ENCODE data around the gene IGFN1. TPM values are rescaled to one million over a fixed set of nuclear protein-coding genes. Genes with fewer than 3 reads are reported as not detected.

Gene IGFN1
- total RNA-seq, 4 donors from 2014 or later: 0.14 TPM; not detected in 3

DNA sequence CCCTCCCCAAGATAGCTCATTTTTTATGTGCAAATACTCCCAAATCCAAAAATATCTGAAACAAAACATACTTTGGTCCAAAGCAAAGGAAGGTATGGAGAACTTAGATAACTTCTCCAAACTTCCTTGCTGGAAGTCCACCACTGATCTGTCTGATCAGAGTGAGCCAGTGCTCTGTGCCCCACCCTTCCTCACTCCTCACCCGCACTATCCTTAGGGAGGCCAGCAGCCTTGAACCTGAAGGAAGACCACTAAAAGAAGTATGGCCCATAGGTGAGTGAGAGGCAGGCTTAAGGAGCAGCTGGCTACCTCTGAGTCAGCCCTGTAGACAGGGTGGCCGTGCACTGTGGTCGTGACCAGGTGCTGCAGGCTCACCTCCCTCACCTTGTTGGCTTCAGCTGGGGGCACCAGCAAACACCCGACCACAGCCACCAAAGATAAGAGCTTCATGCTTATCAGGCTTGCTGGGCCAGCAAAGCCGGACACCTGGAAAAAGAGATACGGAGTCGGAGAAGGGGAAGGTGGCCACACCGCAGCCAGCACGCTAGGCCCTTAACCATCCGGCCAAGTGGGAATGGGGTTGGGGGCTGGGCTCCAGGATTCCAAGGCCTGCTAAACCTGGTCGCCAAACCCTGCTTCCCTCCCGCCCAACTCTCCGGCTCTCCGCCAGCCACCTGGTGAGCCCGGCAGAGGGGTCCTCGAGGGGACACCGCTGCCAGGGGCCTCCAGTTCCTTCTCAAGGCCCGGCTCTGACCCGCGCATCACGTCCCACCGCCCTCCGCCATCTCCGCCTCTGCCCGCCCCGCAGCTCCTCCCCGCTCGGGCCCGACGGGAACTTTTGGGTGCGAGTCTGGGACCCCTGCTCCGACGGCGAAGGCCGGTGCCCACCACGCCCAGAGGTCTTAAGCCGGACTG, 36.9 kb upstream of the IGFN1 start:
- peaks cover 0 to 2% (median 0%) of the 10 kb centered on the region in 4 donors for H3K36me3 ChIP-seq
- TF ChIP-seq EP300 (IDR thresholded peaks at IDR 0.05; ENCODE audit: low read depth): no peak
- no peak for TF ChIP-seq POLR2A (IDR thresholded peaks at IDR 0.05)
- TF ChIP-seq POLR2AphosphoS5 (IDR thresholded peaks at IDR 0.05): no peak
- TF ChIP-seq, protein P1, sequence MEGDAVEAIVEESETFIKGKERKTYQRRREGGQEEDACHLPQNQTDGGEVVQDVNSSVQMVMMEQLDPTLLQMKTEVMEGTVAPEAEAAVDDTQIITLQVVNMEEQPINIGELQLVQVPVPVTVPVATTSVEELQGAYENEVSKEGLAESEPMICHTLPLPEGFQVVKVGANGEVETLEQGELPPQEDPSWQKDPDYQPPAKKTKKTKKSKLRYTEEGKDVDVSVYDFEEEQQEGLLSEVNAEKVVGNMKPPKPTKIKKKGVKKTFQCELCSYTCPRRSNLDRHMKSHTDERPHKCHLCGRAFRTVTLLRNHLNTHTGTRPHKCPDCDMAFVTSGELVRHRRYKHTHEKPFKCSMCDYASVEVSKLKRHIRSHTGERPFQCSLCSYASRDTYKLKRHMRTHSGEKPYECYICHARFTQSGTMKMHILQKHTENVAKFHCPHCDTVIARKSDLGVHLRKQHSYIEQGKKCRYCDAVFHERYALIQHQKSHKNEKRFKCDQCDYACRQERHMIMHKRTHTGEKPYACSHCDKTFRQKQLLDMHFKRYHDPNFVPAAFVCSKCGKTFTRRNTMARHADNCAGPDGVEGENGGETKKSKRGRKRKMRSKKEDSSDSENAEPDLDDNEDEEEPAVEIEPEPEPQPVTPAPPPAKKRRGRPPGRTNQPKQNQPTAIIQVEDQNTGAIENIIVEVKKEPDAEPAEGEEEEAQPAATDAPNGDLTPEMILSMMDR (IDR thresholded peaks at IDR 0.05): no peak
- intact Hi-C loops (cut with DNase I; ENCODE audit: low total_unique reads) (no loop called here), in situ Hi-C loops (cut with MboI; ENCODE audit: low pct_ligation_motif_present in 1 of 4, low pct_unique_long_range_greater_than_20kb in 1 of 4, low sequenced_read_pairs in 3 of 4) (no loop called here)
- no peaks in the 10 kb centered on the region for H3K9me3 ChIP-seq
- 4% methylated on average over 33 of the region's 37 CpGs; no CpG with 5 or more reads in 1 of the 2 donors for WGBS, 2 donors (ENCODE audit: low coverage in 1 of 2)
- DNase-seq: no peak
- H3K27ac ChIP-seq: peak overlapping the region; percentile 74 to 85 (median 82)
- H3K4me3 ChIP-seq: peak overlapping the region; percentile 74 to 85 (median 80)
- peaks cover 6 to 20% (median 13%) of the 10 kb centered on the region in 4 donors for H3K4me1 ChIP-seq
- no peaks in the 10 kb centered on the region for H3K27me3 ChIP-seq

DNA sequence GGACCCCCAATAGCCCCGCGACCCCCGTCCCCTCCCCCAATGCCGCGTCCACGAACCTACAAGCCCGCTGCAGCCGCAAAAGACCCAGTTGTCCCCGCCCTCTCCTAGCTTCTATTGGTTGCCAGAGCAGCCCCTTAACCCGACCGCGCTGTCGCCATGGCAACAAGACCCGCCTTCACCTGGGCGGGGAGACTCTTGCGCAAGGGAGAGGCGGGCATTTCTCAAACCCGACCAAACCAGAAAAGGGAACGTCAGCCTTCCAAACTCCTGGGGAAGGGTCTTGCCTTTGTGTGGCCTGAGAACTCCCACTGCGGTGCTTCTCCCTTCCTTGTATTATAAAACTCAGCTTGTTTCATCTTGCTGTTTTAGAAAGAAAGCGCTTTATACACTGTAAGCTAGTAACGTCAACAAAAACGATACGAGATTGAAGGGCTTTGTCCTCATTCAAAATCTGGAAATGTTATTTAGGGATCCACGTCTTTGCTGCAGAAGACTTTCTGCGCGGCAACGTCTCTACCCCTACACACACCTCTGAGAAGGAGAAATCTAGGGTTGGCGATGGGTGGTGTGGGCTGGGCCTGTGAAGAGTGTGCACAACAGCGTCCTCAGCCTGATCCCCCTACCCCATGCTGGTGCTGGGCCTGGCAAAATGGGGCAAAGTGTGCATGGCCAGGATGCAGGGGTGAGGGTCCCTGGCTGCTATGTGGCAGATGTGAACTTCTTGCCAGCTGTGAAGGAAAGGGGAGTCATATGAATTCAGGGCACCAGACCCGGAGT, 36.0 kb upstream of the IGFN1 start, which contains the start of gene TMEM9:
TSS of gene TMEM9 (minus strand) at position 86 of the 777 bp plus-strand sequence. CDS start 551 bp downstream, outside the sequence.
- peak; percentile 98 for DNase-seq
- Histone ChIP-seq H3K4me3 (peak within 1 kb of the TSS; percentile 74 to 85 (median 80)), H3K4me1 (peaks cover 6 to 20% (median 13%) of the 10 kb centered on the region in 4 donors), H3K9me3 (no peaks in the 10 kb centered on the region), H3K36me3 (peaks cover 0 to 2% (median 0%) of the 10 kb centered on the region in 4 donors), H3K27me3 (no peaks in the 10 kb centered on the region), H3K27ac (peak within 1 kb of the TSS; percentile 74 to 85 (median 82))
- intact Hi-C loops (cut with DNase I; ENCODE audit: low total_unique reads) (no loop called here), in situ Hi-C loops (cut with MboI; ENCODE audit: low pct_ligation_motif_present in 1 of 4, low pct_unique_long_range_greater_than_20kb in 1 of 4, low sequenced_read_pairs in 3 of 4) (no loop called here)
- 0 to 12% methylated on average over 2 to 22 of the region's 31 CpGs for WGBS, 2 donors (ENCODE audit: low coverage in 1 of 2)
- peak in 1 of 3 donors; percentile 46 for TF ChIP-seq POLR2AphosphoS5 (IDR thresholded peaks at IDR 0.05)
- TF ChIP-seq, protein P1 (IDR thresholded peaks at IDR 0.05): no peak

DNA sequence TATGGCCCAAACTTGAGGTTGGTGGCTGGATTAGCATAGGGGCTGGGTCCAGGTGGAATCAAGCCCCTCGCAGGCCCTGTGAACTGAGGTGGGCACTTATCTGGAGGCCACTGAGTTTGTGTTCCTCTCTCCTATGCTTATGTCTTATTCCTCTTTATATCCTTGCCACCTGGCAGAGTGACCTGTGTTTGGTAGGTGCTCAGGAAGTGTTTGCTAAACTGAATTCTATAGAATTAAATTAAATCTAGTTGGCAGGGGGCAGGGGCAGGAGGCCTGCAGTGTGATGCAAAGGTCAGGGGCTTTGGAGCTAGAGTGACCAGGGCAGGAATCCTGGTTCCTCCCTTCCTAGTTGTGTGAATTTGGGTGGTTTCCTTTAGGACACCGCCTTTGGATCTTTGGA, 35.3 kb upstream of the IGFN1 start:
- intact Hi-C loops (cut with DNase I; ENCODE audit: low total_unique reads): no loop called here
- Histone ChIP-seq H3K4me1 (peaks cover 6 to 20% (median 13%) of the 10 kb centered on the region in 4 donors), H3K27me3 (no peaks in the 10 kb centered on the region), H3K4me3 (no peak overlapping the region), H3K27ac (no peak overlapping the region), H3K36me3 (peaks cover 0 to 2% (median 0%) of the 10 kb centered on the region in 4 donors), H3K9me3 (no peaks in the 10 kb centered on the region)
- TF ChIP-seq POLR2AphosphoS5 (IDR thresholded peaks at IDR 0.05): no peak
- no peak for TF ChIP-seq POLR2A (IDR thresholded peaks at IDR 0.05)
- TF ChIP-seq, protein P1 (IDR thresholded peaks at IDR 0.05): no peak
- TF ChIP-seq EP300 (IDR thresholded peaks at IDR 0.05; ENCODE audit: low read depth): no peak
- in situ Hi-C loops (cut with MboI; ENCODE audit: low pct_ligation_motif_present in 1 of 4, low pct_unique_long_range_greater_than_20kb in 1 of 4, low sequenced_read_pairs in 3 of 4): no loop called here
- DNase-seq: no peak
- WGBS, 2 donors (ENCODE audit: low coverage in 1 of 2): 95% methylated on average over 2 of the region's 2 CpGs; no CpG with 5 or more reads in 1 of the 2 donors

DNA sequence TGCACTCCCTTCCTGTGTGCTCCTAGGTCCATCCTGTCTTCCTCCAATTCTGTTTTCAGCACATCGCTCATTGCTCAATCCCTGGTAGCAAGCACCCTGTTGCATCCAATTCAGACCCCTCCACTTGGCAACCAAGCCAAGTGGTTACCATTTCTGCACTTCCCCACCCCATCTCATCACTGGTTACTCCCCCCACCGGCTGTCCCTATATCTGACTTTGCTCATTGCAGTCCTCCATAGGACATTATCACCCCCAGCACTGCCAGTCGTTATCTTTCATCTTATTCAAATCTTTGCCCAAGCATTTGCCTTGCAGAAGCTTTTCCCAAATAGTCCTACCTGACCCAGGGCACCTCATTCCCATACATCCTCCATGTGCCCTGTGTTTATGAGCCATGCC, 34.3 kb upstream of the IGFN1 start:
- H3K27me3 ChIP-seq: peaks cover 4% of the 10 kb centered on the region
- 90 to 95% methylated on average over 3 of the region's 3 CpGs for WGBS, 2 donors (ENCODE audit: low coverage in 1 of 2)
- no peak overlapping the region for H3K27ac ChIP-seq
- no peaks in the 10 kb centered on the region for H3K9me3 ChIP-seq
- intact Hi-C loops (cut with DNase I; ENCODE audit: low total_unique reads): no loop called here
- DNase-seq: no peak
- no peaks in the 10 kb centered on the region for H3K36me3 ChIP-seq
- in situ Hi-C loops (cut with MboI; ENCODE audit: low pct_ligation_motif_present in 1 of 4, low pct_unique_long_range_greater_than_20kb in 1 of 4, low sequenced_read_pairs in 3 of 4): no loop called here
- H3K4me1 ChIP-seq: peaks cover 6 to 20% (median 13%) of the 10 kb centered on the region in 4 donors
- TF ChIP-seq, protein P1 (IDR thresholded peaks at IDR 0.05): no peak
- TF ChIP-seq POLR2AphosphoS5 (IDR thresholded peaks at IDR 0.05): no peak
- TF ChIP-seq EP300 (IDR thresholded peaks at IDR 0.05; ENCODE audit: low read depth): no peak
- TF ChIP-seq POLR2A (IDR thresholded peaks at IDR 0.05): no peak
- no peak overlapping the region for H3K4me3 ChIP-seq

Measured in transverse colon (tissue), 4 donors.